ENCODE results near the gene ATXN7L3.
"Not testable (repeated sequence)": the region's sequence is repeated elsewhere in the genome, so short reads cannot be mapped to it uniquely, and the experiment has no call there.

Gene ATXN7L3, protein sequence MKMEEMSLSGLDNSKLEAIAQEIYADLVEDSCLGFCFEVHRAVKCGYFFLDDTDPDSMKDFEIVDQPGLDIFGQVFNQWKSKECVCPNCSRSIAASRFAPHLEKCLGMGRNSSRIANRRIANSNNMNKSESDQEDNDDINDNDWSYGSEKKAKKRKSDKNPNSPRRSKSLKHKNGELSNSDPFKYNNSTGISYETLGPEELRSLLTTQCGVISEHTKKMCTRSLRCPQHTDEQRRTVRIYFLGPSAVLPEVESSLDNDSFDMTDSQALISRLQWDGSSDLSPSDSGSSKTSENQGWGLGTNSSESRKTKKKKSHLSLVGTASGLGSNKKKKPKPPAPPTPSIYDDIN

DNA sequence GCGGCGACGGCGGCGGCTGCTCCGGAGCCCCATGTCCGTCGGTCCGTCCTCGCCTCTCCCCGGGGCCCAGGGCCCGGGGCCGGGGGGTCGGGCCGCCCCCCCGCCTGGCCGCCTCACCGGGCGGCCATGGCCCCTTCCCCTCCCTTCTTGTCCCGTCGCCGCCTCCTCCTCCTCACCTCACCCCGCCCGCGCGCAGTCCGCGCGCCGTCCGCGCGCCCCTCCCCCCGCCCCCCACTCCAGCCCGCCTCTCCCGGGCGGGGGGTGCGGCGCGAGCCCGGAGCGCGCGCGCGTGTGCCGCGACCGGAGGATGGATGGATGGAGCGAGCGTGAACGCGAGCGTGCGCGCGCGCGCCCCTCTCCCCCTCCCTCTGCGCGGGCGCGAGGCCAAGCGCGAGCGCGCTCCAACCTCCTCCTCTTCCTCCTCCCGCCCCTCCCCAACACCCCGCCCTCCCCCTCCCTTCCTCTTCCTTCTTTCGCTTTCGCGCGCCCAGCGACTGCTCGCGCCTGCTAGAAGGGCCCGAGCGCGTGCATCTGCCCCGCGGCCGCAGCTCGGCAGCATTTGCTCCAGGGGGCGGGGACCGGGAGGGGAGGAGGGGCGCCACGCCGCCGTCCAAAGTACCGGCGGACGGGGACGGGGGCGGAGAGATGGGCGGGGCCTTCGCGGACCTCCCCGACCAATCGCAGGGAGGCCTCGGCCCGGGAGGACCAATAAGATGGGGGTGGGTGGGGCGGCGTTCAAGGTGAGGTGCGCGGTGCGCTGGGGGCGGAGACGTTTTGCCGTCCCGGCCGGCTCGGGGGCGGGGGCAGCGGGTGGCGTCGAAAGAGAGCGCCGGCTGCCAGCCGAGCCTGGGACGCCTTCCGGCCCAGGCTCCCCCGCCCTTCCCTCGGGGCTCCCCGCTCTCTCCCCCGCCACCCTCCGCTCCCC lies at the start of gene ATXN7L3:
ATXN7L3 (minus strand) TSS at position 332 of the 925 bp plus-strand sequence. CDS start 1,814 bp downstream, outside the sequence.
- peak; percentile 100 for DNase-seq

DNA sequence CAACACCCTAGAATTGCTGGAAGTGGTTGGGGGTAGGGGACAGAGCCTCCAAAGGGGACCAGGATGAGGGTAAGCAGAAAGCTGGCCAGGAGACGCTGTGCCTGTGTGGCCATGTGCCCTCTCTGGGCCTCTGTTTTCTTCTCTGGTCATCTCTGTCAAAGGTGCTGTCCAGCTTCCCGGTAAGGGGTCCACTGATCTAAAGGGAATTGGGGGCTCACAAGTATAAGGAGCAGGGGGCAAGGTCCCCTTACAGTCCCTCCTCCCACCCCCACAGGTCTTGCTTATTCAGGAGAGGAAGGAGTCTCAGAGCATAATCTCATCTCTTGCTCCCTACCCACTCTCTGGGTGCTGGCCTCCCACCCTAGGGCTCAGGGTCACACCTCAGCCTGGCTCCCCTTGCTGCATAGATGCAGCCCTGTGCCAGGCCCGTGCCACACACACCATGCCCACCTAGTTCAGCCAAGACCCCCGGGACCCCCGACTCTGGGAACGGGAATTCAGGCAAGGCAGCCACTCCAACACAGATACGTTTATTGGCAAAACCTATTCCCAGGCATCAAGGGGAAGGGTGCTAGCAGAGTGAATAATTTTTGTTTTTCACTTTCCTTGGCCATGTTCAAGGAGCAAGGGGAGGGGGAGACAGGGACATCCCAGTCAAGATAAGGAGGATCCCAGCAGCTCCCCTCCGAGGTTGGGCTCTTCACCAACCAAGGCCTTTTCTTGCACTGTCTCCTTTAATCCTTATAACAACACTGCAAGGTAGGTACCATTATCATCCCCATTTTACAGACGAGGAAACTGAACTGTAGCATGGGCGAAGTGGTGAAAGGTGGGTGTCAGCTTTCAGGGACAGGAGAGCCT lies 48.4 kb upstream of the ATXN7L3 start:
- DNase-seq, result no peak

GRCh38 chr17:44247440-44247841 lies 47.8 kb upstream of the ATXN7L3 start:
- no peak for DNase-seq

- no peak for DNase-seq
Observed at GRCh38 chr17:44241106-44241624, 41.5 kb upstream of the ATXN7L3 start.

- DNase-seq, result not testable (repeated sequence)
Observed at GRCh38 chr17:44237886-44238285, 38.2 kb upstream of the ATXN7L3 start.

- DNase-seq, result no peak
Observed at GRCh38 chr17:44236444-44236991, 36.8 kb upstream of the ATXN7L3 start.

- no peak for DNase-seq
Observed at GRCh38 chr17:44235583-44235936, 35.9 kb upstream of the ATXN7L3 start.

GRCh38 chr17:44233582-44233981 lies 33.9 kb upstream of the ATXN7L3 start:
- no peak for DNase-seq

- DNase-seq, result no peak
Observed at GRCh38 chr17:44232061-44232460, 32.4 kb upstream of the ATXN7L3 start.

DNA sequence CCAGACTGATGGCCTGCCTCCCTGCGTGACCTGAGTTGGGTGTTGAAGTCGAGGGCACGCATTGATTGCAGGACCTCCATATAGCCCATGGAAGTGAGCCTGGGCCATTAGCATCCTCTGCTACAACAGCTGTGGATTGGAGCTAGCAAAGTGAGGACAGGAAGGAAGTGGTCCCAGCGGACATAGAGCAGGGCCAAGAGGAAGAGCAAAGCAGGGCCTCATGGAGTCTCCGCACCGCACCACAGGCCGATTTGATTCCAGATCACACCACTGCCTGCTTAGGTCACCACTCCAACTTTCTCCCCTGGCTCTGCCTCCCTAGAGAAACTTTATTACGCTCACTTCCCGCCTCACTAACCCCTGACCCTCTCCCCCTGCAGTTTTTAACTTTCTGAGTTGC lies 30.5 kb upstream of the ATXN7L3 start:
- no peak for DNase-seq

GRCh38 chr17:44229090-44229489 lies 29.4 kb upstream of the ATXN7L3 start:
- DNase-seq, result no peak

DNA sequence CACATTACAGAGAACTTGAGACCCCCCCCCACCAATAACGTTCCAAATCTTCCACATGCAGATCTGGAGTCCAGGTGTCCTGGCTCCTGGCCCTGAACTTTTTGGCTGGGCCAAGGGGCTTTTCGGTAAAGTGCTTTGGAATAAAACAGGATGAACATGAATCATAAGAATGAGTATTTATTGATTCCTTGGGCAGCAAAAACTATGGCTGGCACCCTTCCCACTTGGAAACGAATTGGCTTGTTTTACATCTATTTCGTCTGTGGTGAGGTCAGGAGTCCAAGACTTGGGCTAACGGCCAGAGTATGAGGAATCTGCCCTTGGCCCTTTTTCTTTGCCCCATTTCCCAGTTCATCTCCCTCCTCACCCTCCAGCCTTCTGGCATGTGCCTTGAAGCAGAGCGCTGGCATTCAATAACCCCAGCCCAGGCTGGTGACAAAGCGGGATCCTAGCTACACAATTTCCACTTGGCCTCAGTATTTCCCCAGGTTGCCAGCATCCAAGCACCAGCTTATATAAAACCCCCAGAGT lies 23.9 kb upstream of the ATXN7L3 start:
- no peak for DNase-seq

- peak; percentile 75 for DNase-seq
Observed at GRCh38 chr17:44222112-44222869, 22.6 kb upstream of the ATXN7L3 start.

DNA sequence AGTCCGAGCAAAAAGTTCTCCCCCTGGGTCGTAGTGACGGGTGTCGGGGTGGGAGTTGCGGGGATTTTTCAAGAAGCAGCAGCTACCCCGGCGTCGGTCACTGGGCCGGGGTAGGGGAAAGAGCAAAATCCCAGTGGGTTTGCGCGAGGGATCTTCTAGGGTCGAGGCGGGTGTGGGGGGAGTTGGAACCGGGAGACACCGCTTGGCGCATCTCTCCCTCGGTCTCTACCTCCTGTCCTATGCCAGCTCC lies 22.1 kb upstream of the ATXN7L3 start:
- no peak for DNase-seq

DNA sequence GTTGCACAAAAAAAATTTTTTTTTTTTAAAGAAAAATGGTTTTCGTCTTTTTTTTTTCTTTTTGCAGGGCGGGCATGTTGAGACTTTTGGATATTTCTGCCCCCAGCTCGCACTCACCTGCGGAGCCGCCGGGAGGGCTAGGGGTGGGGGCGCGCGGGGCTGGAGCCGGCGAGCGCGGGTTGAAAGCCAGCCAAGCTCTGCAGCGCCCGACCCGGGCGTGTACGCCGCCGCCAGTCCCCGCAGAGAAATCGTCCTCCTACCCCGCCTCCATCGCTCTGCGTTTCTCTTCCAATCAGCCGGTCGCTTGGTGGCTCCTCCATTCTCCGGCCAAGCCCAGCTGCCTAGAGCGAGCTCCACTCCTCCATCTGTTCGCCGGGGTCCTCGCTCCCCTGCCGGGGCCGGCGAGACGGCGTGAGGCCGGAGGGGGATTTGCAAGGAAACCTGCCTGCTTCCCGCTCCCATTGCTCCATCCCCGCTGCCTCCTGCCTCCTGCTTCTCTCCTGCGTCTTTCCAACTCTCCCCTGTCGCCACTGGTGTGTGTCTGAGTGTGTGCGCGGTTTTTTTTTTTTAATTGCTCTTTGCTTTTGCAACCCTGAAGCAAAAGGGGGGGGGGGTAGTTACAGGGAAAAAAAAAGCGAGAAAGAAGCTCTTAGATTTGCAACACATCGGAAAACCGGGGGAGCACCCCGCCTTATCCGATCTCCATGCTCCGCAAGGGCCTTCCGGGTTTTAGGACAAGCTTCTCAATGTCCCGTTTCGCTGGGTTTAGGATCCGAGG lies 21.6 kb upstream of the ATXN7L3 start:
- peak; percentile 77 for DNase-seq

- DNase-seq, result peak; percentile 64
Observed at GRCh38 chr17:44220213-44221083, 20.8 kb upstream of the ATXN7L3 start.

GRCh38 chr17:44219616-44220212 lies 20.0 kb upstream of the ATXN7L3 start, which contains the start of gene UBTF:
Gene UBTF, minus strand, starts transcription at chr17:44219675. Its CDS starts 1,446 bp downstream, at chr17:44218229.
- DNase-seq, result peak; percentile 68

DNA sequence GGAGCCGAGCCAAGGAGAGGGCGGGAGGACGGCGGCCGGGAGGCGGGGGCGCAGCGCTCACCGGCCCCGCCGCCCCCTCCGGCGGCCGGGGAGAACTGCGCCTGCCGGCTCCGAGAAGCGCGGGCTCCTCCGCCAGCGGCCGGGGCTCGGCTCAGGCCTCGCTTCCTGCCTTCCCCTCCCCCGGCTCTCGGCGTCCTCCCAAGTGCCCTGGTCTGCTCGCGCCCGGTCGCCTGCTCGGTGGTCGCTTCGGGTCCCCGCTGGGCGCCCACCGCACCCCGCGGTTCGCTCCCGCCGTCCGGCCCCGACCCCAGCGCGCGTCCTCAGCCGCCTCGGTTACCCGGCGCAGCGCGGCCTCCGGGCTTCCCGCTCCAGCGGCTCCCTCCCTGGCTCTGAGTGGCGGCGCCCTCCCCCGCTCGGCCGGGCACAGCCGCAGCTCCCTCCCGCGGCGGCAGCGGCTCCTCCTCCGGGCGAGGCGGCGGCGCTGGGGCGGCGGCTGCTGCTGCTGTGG lies 19.5 kb upstream of the ATXN7L3 start:
- DNase-seq, result no peak
